HG03378 (cell line): ENCODE measurements around the gene SSH2.
"Not testable (repeated sequence)": the region's sequence is repeated elsewhere in the genome, so short reads cannot be mapped to it uniquely, and the experiment has no call there.

Experiments used
- ATAC-seq: cut with Tn5 transposase; IDR thresholded peaks from one replicate; pipeline ENCODE4 v1.9.1; 2021; ENCODE audit warnings: mild to moderate bottlenecking, moderate library complexity; ENCODE audit not compliant: unreplicated experiment

SSH2 gene

DNA sequence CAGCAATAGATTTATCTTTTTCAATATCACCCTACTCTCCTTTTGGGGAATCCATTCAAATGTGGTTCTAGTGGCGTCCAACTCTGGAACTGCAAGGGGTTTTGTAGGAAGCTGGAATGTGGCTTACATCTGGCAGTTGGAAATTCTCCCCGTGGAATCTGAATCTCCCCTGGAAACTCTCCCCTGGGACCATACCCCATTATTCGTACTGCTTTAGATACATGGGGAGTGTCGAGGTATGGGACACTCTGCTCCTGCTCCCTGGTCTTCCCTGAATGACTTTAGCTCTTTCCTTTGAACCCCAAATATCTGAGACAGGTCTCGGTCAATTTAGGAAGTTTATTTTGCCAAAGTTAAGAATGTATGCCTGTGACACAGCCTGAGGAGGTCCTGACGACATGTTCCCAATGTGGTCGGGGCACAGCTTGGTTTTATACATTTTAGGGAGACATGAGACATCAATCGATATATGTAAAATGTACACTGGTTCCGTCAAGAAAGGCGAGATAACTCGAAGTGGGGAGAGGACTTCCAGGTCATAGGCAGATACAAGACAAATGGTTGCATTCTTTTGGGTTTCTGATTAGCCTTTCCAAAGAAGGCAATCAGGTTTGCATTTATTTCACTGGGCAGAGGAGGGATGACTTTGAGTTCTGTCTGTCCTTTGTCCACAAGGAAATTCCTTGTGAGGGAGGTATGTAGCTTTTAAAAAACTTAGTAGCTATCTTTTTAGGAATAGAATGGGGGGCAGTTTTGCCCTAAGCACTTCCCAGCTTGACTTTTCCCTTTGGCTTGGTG, 218.2 kb downstream of the SSH2 start:
- no peak for ATAC-seq

DNA sequence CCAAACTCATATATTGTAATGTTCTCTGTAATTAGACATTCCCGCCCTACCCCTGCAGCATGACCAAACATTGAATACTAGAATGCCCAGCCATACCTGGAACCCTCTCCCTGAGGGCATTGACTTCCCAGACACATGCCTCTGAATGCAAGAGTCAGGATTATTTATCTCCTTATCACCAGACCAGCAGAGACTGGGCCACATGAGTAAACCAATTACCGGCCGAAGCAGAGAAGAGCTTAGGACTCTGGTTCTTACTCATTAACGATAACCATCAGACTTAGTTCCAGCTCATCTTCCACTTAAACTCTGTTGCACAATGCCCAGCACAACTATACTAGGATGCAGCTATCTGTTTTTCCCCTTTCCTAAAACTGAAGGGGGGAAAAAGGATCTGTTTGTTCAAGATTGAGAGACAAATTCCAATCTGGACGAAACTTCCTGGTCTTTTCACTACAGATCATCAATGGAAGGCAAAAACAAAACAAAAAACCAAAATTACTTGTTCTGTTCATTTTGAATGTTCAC, 219.1 kb downstream of the SSH2 start:
- ATAC-seq: no peak

DNA sequence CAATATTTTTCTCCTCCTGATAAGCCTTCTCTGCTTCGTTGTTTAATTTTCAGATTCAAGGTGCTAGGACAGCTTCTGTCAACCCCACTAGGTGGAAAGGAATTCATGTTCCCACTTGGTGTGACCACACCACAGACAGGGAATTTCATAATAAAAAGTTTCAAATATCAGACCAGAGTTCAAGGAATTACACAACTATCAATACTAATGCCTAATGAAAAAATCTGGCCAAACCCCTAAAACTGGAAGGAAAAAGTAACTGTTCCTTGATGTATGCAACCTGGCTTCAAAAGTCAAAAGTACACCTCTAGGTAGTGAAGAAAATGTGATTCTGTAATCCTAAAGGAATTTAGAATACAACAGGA, 219.5 kb downstream of the SSH2 start:
- ATAC-seq: no peak

DNA sequence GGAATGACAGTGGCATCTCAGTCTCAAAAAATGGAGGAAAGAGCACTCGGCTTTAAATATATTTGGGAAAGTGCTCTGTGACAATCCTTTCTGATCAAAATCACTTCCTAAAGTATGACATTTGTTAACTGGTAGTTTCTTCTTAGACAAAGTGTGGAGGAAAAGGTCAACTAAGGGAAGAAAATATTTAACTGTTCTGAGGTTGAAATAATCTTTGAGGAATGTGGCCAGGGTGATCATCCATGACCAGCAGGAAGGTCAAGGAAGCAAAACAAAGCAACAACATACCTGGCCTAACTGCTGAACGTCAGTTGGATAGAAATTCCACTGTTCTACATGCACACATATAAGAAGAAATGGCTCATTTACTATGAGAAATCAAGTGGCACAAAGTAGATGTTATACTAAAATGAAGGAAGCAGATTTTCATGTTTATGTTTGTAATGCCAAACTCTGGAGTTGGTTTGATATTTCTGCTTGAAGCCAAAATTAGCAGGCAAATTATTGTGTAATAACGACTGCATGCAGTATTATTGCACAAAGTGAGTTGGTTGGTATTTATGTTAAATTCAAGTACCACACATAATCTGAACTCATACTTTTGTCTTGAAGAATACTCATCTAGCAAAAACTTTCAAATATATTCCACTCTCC, 220.0 kb downstream of the SSH2 start:
- no peak for ATAC-seq

DNA sequence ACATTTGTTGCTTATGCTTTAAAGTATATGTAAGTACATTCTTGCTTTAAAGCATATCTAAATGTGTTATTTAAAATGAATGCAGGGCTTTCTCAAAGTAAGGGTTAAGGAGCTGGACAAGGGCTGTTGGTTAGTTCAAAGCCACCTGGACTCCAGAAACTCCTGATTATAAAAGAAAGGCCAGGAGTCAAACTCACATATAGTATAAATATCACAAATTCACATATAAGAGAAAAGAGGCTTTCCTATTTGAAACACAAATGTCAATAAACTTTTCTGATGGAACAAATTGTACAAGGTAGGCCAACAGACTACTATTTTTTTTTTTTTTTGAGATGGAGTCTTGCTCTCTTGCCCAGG, 222.8 kb downstream of the SSH2 start:
- ATAC-seq: no peak

DNA sequence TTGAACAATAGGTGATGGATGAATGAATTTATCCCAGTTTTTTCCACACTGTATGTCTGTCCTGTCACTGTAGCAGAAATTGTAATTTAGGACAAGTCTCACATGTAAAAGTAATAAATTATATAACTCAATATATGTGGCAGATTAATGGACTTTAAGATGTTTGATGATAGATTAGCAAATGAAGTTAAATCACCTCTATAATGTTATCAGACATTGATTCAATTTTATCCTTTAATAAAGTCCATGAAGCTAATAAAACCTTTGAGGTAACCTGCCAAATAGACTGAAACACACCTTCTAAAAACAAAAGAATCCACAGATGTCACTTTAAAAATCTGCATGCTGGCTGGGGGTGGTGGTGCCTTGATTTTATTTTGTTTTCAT, 224.0 kb downstream of the SSH2 start:
- no peak for ATAC-seq

DNA sequence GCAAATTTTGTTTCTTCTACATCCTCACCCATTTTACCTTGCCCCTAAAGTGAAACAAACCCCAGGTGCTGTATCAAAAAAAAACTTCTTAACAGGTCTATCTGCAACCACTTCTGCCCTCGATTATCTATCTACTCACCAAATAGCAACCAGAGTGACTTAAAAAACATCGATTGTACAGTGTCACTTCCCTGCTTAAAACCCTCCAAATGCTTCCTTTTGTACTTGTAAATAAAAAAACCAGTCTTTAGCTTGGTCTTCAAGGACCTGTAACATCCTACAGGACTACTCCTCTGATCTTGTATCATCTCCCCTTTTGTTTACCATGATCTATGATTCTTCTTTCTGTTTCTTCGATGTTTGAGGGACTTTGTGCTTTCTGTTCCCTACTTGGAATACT, 224.6 kb downstream of the SSH2 start:
- no peak for ATAC-seq

DNA sequence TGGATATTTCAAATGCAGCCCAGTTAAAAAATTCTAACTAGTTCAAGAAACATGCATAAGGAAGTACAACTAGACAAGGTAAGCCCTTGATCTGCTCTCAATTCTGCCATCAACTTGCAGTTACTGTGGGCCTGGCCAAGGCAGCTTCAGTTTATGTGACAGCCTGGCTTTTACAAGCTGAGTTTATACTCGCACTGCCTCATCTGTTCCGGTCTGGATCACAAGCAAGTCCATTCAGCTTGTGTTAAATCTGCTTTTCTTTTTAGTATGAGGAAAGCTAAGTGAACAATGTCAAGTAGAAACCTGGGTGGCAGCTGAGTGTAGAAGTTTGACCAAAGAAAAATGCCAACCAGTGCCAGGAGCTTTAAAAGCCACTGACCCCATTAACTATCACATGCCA, 230.7 kb downstream of the SSH2 start:
- no peak for ATAC-seq

DNA sequence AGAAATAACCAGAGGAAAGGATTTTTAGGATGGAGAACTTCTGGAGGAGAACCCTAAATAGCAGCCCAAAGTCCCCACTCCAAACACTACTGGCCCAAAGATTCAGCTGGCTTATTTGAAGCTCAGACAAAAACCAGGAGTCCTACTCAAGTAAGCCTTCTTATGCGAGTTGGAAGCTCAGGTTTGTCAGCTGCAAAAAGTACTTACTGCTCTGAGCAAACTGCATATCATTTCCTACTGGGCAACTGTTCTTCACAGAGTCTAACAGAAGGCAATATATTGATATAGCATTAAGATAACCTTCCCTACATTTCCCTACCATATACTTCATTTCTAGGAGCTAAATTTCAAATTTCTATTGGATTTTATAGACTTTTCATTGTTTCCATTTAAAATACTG, 231.2 kb downstream of the SSH2 start:
- ATAC-seq: no peak

DNA sequence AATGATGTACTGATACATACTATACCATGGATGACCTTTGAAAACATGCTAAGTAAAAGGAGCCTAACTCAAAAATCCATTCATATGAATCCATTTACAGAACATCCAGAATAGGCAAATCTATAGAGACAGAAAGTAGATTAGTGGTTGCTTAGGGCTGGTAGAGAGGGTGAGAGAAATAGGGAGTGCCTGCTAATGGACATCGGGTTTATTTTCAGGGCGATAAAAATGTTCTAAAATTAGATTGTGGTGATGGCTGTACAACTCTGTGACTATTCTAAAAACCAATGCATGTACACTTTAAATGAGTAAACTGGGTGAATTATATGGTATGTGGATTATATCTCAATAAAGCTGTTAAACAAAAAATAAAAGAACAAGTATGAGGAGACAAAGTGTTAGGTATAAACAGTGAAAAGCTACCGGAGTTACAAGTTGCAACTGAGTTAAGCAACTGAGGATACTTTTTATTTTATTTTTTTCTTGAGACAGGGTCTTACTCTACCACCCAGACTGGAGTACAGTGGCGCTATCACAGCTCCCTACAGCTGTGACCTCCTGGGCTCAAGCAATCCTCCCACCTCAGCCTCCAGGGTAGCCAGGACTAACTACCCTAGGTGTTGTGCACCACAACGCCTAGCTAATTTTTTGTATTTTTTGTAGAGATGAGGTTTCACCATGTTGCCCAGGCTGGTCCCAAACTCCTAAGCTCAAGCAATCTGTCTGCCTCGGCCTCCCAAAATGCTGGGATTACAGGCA, 231.8 kb downstream of the SSH2 start:
- ATAC-seq: no peak

DNA sequence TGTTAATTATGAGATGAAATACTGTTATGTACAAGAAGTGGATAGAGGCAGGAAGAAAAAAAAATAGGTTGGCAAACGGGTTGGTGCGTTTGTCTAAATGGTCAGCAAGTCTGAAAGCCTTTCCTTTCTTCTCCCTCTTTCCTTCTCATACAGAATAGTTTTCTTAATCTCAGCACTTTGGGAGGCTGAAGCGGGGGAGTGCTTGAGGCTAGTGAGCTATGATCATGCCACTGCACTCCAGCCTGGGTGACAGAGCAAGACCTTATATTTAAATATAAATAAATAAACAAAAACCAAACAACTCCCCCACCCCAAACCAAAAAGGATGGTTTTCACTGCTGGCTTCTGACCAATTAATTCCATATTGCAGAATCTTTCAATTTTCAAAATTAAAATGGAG, 232.7 kb downstream of the SSH2 start:
- ATAC-seq: no peak

DNA sequence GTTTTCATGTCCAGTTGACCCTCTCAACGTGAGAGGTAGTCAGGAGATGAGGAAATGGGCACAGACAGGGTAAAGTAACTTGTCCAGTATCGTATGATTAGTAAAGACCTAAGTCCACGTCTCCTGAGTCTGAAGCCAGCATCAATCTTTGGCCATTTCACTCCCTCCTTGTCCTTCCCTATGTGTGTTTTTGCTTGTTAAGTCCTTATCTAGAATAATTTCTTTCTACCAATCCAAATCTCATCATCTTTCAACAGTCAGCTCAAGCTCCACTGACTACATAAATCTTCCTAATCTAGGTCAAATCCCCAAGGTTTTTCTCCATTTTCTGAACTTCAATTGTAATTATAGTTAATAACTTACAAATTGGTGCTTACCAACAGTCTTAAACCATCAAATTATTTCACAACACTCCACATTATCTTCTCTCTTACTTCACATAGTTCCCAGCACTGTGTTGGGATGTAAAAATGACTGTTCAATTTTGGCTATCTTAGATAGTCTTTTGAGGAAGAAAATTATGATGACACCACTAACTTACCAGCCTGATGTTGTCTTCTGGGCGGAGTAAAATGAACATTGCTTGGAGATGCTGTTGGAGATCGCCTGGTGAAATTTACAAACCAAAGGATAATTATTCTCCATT, 235.0 kb downstream of the SSH2 start:
- ATAC-seq: no peak

DNA sequence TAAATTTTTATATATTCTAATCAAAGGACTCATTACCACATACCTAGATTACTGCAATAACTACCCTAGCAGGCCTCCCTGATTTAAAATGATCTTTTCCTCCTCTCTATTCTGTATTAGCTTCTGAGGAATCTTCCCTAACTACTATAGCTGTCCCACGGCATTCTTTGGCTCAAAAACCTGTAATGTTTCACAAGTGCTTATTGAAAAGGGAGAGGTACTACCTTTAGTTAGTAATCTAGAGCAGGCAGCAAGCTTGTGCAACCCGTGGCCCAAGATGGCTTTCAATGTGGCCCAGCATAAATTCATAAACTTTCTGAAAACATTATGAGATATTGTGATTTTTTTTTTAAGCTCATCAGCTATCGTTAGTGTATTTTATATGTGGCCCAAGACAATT, 236.3 kb downstream of the SSH2 start:
- ATAC-seq: no peak

DNA sequence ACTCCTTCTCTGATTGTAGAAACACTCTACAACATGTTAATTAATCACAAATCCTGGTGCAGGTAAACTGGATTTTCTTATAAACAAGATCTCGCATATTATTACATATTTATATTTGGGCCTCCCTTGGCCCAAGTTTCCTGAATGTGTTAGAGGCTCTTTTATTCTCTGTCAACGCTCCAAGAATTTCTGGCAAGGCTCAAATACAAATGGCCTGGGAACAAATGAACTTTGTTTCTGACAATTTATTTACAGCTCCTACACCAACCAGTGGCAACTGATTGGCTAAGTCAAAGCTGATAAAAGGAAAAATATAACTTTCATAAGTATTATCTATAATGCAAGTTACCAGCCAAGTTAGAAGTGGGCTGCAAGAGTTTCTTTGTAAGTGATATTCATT, 242.4 kb downstream of the SSH2 start:
- no peak for ATAC-seq

DNA sequence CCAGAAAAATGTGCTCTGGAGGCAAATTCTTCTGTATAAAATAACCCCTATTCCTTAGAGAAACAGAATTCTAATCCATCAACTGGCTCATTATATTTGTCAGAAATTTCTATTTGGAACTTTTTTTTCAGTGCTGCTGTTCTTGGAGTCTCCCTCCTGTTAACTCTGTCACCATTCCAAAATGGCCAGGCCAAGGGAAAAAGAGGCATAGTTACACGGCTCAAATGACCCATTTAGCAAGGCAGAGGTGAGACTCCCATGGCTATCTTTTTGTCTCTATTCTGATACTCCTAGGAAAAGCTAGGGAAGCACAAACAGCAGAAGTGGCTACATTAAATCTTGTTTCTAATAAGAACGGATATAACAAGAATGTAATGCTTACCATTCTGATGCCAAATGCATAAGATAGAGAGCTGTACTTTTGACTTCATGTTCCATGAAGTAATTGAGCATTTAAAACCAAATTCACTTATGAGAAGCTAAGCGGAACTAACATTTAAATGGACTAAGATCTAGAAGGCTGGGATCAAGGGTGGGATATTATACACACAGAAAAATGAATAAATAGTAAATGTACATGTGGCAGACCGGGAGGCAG, 242.9 kb downstream of the SSH2 start:
- ATAC-seq: no peak

DNA sequence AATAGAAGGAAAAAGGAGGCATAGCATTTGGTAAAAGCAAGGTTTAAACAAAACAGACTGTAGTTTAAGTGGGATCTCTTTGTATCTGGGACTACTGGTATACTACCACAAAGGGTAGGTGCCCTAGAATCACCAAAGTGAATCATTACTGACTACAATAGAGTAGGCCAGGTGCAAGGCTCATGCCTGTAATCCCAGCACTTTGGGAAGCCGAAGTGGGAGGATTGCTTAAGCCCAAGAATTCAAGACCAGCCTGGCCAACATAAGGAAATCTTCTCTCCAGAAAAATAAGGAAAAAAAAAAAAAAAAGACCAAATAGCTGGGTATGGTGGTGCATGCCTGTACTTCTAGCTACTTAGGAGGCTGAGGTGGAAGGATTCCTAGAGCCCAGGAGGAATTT, 246.5 kb downstream of the SSH2 start:
- ATAC-seq: no peak

DNA sequence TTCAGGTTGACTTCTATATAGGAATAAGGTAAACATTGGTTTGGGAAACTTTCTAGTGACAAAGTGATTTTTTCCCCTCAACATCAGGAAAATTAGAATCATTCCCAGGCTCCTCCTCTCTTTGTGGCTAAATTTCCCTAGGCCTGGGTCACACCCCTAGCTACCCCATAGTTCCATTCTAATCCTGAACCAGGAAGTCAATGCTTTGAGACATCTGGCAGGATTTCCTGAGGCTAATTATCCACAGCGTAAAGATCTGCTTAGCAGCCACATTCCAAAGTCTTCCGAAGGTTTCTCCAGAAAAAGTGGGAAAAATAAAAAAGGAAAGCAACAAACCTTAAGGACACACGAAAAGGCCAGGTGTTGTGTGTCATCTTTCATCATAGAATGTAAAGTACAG, 247.0 kb downstream of the SSH2 start:
- no peak for ATAC-seq

DNA sequence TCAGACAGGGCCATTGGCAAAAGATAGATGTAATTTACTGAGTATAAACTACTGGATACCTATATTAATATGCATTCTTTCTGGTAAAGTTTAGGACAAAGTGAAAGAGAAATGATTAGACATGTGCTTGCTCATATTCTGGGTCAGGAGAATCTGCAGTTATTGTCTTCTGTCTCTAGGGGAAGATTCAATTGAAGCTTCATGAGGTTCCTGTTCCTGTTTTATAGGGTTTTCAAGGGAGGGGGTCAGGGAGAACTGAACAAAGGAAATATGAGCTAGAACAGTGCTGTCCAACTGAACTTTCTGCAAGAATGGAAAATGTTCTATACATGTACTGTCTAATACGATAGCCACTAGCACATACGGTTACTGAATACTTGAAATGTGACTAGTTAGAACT, 248.0 kb downstream of the SSH2 start:
- no peak for ATAC-seq

DNA sequence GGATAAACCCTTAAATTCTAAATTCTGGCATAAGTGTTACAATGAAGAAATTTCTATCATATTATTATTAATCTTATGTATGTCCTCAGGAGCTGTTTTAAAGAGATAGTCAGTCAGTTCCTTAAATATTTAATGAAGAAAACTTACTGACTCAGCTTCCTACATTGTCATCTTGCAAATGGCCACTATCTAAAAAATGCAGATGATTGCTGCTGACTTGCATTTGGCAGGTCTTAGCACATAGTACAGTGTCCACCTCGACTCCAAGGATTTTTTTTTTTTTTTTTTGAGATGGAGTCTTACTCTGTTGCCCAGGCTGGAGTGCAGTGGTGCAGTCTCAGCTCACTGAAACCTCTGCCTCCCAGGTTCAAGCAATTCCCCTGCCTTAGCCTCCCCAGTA, 252.2 kb downstream of the SSH2 start:
- no peak for ATAC-seq

DNA sequence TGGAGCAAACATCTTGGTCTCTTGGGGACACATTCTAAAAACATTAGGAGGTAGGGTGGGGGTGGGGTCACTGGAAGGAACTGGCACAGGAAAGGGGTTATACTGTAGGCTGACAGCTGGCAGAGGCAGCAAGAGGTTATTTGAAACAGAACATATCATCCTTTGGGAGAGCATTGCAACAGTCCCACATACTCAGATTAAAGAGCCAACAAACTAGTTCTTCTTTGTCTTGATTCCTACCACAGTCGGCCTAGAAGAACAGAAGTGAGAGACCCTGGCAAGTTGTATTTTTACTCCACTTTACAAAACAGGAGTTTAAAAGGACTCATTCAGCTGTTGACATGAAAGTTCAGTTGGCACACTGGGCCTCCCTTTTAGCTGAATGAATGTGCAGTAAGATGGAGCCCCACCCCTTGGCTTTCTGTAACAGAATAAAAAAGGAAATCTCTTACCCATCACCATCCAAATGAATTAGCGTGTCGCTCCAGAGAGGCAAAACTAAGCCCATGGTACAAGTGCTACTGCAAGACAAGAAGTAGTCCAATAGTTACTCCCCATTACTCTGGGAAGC, 252.7 kb downstream of the SSH2 start:
- ATAC-seq: no peak

DNA sequence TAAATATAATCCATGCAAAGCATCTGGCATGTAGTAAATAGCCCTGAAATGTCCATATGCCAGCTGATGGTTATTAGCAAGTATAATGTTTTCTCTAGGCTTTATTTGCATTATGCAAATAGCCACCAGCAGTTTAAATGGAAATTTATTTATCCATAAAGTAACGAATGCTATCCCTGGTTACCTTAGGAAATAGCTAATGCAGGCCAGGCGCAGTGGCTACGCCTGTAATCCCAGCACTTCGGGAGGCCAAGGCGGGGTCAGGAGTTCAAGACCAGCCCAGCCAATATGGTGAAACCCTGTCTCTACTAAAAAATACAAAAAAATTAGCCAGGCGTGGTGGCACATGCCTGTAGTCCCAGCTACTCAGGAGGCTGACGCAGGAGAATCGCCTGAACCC, 254.1 kb downstream of the SSH2 start:
- ATAC-seq: not testable (repeated sequence)
